ENCODE data around the gene COL19A1. TPM values are rescaled to one million over a fixed set of nuclear protein-coding genes. Genes with fewer than 3 reads are reported as not detected.

COL19A1 gene
- polyA plus RNA-seq, 1 donor (not counting 4 experiments of a cell fraction or from before 2014, with no cell fraction given) = not detected

DNA sequence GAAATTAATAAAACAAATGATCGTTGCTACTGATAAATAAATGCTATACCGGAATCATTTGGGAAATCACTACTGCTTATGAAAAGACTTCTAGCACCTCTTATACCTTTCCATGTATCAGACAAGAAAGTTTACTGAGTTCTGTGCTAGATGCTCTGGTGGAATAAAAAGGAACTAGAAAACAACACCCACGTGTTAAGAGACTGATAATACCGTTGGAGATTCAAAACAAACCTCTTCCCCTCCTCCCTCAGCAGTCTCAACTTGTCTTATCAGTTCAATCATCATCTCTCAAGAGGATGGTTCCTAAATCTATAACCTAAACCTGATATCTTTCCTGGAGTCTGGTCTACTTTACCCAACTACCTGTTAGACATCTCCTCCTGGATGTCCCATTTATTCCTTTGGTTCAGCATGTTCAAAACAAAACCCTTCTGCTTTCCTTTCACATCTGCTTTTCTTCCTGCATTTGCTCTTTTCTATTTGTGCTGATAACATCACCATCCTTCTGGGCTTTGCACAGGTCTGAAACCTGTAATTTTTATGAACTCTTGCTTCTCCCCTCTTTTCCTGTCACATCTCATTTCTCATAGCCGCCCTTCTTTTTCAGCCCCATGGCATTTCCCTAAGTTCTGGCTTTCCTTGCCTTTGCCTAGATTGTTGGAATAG lies 122.2 kb downstream of the COL19A1 start:
- no peaks in the 10 kb centered on the region for H3K79me2 ChIP-seq (ENCODE audit: control insufficient read depth, insufficient read depth, low read length)
- no peaks in the 10 kb centered on the region for H3K36me3 ChIP-seq (ENCODE audit: control insufficient read depth in 2 of 2, extremely low read depth in 1 of 2, insufficient read depth in 2 of 2, low read length in 2 of 2)
- no peak overlapping the region for H3K4me2 ChIP-seq (ENCODE audit: control insufficient read depth, extremely low read depth, insufficient read depth, low read depth, low read length)
- H3K9me1 ChIP-seq (ENCODE audit: control insufficient read depth, extremely low read depth, insufficient read depth, low read length) = no peaks in the 10 kb centered on the region
- dilution Hi-C loops (cut with MboI; ENCODE audit: extremely low pct_ligation_motif_present, low sequenced_read_pairs) = no loop called here
- no peak for TF ChIP-seq EZH2 (IDR thresholded peaks at IDR 0.05; ENCODE audit: low read length)
- TF ChIP-seq, protein P1, sequence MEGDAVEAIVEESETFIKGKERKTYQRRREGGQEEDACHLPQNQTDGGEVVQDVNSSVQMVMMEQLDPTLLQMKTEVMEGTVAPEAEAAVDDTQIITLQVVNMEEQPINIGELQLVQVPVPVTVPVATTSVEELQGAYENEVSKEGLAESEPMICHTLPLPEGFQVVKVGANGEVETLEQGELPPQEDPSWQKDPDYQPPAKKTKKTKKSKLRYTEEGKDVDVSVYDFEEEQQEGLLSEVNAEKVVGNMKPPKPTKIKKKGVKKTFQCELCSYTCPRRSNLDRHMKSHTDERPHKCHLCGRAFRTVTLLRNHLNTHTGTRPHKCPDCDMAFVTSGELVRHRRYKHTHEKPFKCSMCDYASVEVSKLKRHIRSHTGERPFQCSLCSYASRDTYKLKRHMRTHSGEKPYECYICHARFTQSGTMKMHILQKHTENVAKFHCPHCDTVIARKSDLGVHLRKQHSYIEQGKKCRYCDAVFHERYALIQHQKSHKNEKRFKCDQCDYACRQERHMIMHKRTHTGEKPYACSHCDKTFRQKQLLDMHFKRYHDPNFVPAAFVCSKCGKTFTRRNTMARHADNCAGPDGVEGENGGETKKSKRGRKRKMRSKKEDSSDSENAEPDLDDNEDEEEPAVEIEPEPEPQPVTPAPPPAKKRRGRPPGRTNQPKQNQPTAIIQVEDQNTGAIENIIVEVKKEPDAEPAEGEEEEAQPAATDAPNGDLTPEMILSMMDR (optimal IDR thresholded peaks at IDR 0.05 in 1 of 3, IDR thresholded peaks at IDR 0.05 in 1 of 3, conservative IDR thresholded peaks at IDR 0.05 in 1 of 3; ENCODE audit: extremely low read depth in 1 of 3, insufficient read depth in 2 of 3, low read length in 3 of 3) = no peak
- FAIRE-seq (no peak), DNase-seq (ENCODE audit: low read depth, low spot score) (no peak)
- H3K9ac ChIP-seq (ENCODE audit: control insufficient read depth, extremely low read depth, insufficient read depth, low read length) = no peak overlapping the region
- no peaks in the 10 kb centered on the region for H4K20me1 ChIP-seq (ENCODE audit: control insufficient read depth, extremely low read depth, insufficient read depth, low read length)
- no peak overlapping the region for H2AFZ ChIP-seq (ENCODE audit: control insufficient read depth, low read length)
- no peaks in the 10 kb centered on the region for H3K27me3 ChIP-seq (ENCODE audit: control insufficient read depth, extremely low read depth, insufficient read depth, low read length)
- H3K4me1 ChIP-seq (ENCODE audit: control insufficient read depth, extremely low read depth, insufficient read depth, low read length) = no peaks in the 10 kb centered on the region
- H3K27ac ChIP-seq (ENCODE audit: control insufficient read depth, insufficient read depth, low read length) = no peak overlapping the region
- H3K9me3 ChIP-seq (ENCODE audit: control insufficient read depth, low read depth, low read length) = no peaks in the 10 kb centered on the region
- no peak overlapping the region for H3K4me3 ChIP-seq (ENCODE audit: control insufficient read depth in 2 of 3, extremely low read depth in 1 of 3, insufficient read depth in 2 of 3, low read depth in 1 of 3, low read length in 3 of 3)

GRCh38 chr6:69994251-69994650 lies 127.9 kb downstream of the COL19A1 start:
- no peaks in the 10 kb centered on the region for H3K9me3 ChIP-seq (ENCODE audit: control insufficient read depth, low read depth, low read length)
- H3K36me3 ChIP-seq (ENCODE audit: control insufficient read depth in 2 of 2, extremely low read depth in 1 of 2, insufficient read depth in 2 of 2, low read length in 2 of 2) = no peaks in the 10 kb centered on the region
- H3K4me2 ChIP-seq (ENCODE audit: control insufficient read depth, extremely low read depth, insufficient read depth, low read depth, low read length) = no peak overlapping the region
- H3K9ac ChIP-seq (ENCODE audit: control insufficient read depth, extremely low read depth, insufficient read depth, low read length) = no peak overlapping the region
- dilution Hi-C loops (cut with MboI; ENCODE audit: extremely low pct_ligation_motif_present, low sequenced_read_pairs) = no loop called here
- no peaks in the 10 kb centered on the region for H3K4me1 ChIP-seq (ENCODE audit: control insufficient read depth, extremely low read depth, insufficient read depth, low read length)
- H2AFZ ChIP-seq (ENCODE audit: control insufficient read depth, low read length) = no peak overlapping the region
- H3K4me3 ChIP-seq (ENCODE audit: control insufficient read depth in 2 of 3, extremely low read depth in 1 of 3, insufficient read depth in 2 of 3, low read depth in 1 of 3, low read length in 3 of 3) = no peak overlapping the region
- no peaks in the 10 kb centered on the region for H3K9me1 ChIP-seq (ENCODE audit: control insufficient read depth, extremely low read depth, insufficient read depth, low read length)
- H3K79me2 ChIP-seq (ENCODE audit: control insufficient read depth, insufficient read depth, low read length) = no peaks in the 10 kb centered on the region
- no peak overlapping the region for H3K27ac ChIP-seq (ENCODE audit: control insufficient read depth, insufficient read depth, low read length)
- no peaks in the 10 kb centered on the region for H3K27me3 ChIP-seq (ENCODE audit: control insufficient read depth, extremely low read depth, insufficient read depth, low read length)
- TF ChIP-seq, protein P1 (optimal IDR thresholded peaks at IDR 0.05 in 1 of 3, IDR thresholded peaks at IDR 0.05 in 1 of 3, conservative IDR thresholded peaks at IDR 0.05 in 1 of 3; ENCODE audit: extremely low read depth in 1 of 3, insufficient read depth in 2 of 3, low read length in 3 of 3) = no peak
- no peak for TF ChIP-seq EZH2 (IDR thresholded peaks at IDR 0.05; ENCODE audit: low read length)
- FAIRE-seq (no peak), DNase-seq (ENCODE audit: low read depth, low spot score) (no peak)
- H4K20me1 ChIP-seq (ENCODE audit: control insufficient read depth, extremely low read depth, insufficient read depth, low read length) = no peaks in the 10 kb centered on the region

Data from keratinocyte (primary cell).